Caco-2 (cell line): Measurements from ENCODE around the gene HCRTR1. TPM values are rescaled to one million over a fixed set of nuclear protein-coding genes. Genes with fewer than 3 reads are reported as not detected.

ENCODE experiments used
- BruUV-seq: library from RNA; stranded (reverse); fragments of 400-500 nt; replicated peaks from 2 replicates; lab custom pipeline; 2021; lab: Mats Ljungman, UMichigan
- CTCF ChIA-PET: fragments of 300-600 bp; sonication (Branson Sonifier 250); formaldehyde crosslinking; loops from one replicate; lab custom pipeline; 2022; ENCODE audit warnings: antibody characterized with exemption; lab: Charles Lee
- POLR2A ChIA-PET: fragments of 300-600 bp; sonication (Branson Sonifier 250); formaldehyde crosslinking; loops from one replicate; lab custom pipeline; 2022; ENCODE audit warnings: antibody characterized with exemption; lab: Charles Lee
- DNase-seq, 2 experiments: peaks; one replicate each; pipeline versions ENCODE4 v3.0.0 to v3.0.0-alpha.2; 2020 to 2022
- H3K27me3 ChIP-seq: replicated peaks from 2 replicates; pipeline ENCODE4 v1.6.0; 2011; ENCODE audit warnings: low read length; ENCODE audit not compliant: control insufficient read depth, insufficient read depth
- H3K36me3 ChIP-seq: 2 replicates; pipeline ENCODE4 v1.5.1; 2011; ENCODE audit warnings: low read length; ENCODE audit not compliant: control insufficient read depth, insufficient read depth
- H3K4me1 ChIP-seq: fragments of 250-450 bp; sonication (Bioruptor Pico); 2 replicates; pipeline ENCODE4 v1.5.1; 2020; ENCODE audit warnings: mild to moderate bottlenecking
- H3K4me3 ChIP-seq: 2 replicates; pipeline ENCODE4 v1.5.1; 2011; ENCODE audit warnings: low read depth, mild to moderate bottlenecking, control low read depth, low read length
- H3K9me3 ChIP-seq: fragments of 250-450 bp; sonication (Bioruptor Pico); 2 replicates; pipeline ENCODE4 v1.5.1; 2020; ENCODE audit warnings: mild to moderate bottlenecking, moderate library complexity
- H3K27ac Mint-ChIP-seq: one replicate; pipeline ENCODE4 v1.8.0; 2022; ENCODE audit warnings: mixed read lengths; ENCODE audit not compliant: unreplicated experiment
- H3K27me3 Mint-ChIP-seq: one replicate; pipeline ENCODE4 v1.8.0; 2022; ENCODE audit warnings: mixed read lengths; ENCODE audit not compliant: insufficient read depth, unreplicated experiment
- H3K36me3 Mint-ChIP-seq: one replicate; pipeline ENCODE4 v1.8.0; 2022; ENCODE audit warnings: mild to moderate bottlenecking, mixed read lengths; ENCODE audit not compliant: insufficient read depth, unreplicated experiment
- H3K4me1 Mint-ChIP-seq: one replicate; pipeline ENCODE4 v1.8.0; 2022; ENCODE audit warnings: low read depth, mixed read lengths; ENCODE audit not compliant: unreplicated experiment
- H3K4me3 Mint-ChIP-seq: one replicate; pipeline ENCODE4 v1.8.0; 2022; ENCODE audit warnings: mild to moderate bottlenecking, moderate library complexity, mixed read lengths; ENCODE audit not compliant: unreplicated experiment
- H3K9me3 Mint-ChIP-seq: one replicate; pipeline ENCODE4 v1.8.0; 2022; ENCODE audit warnings: mixed read lengths; ENCODE audit not compliant: unreplicated experiment
- CTCF ChIP-seq, 2 experiments: fragments of 200-600 bp in 1 of 2; IDR thresholded peaks; 1 replicate in 1 of 2; 2 replicates in 1 of 2; pipeline versions ENCODE4 v1.5.1 to v1.8.0; 2011 to 2022; ENCODE audit warnings: antibody characterized with exemption in 1 of 2, control low read depth in 1 of 2, inconsistent platforms in 1 of 2, low read depth in 1 of 2, low read length in 1 of 2, mild to moderate bottlenecking in 1 of 2, moderate library complexity in 1 of 2; ENCODE audit not compliant: insufficient read depth in 1 of 2, severe bottlenecking in 1 of 2, unreplicated experiment in 1 of 2
- intact Hi-C: fragments of 100-400 bp; cut with micrococcal nuclease; formaldehyde crosslinking; loops from one replicate; pipeline ENCODE4 v1.10.0; 2022; ENCODE audit not compliant: unreplicated experiment
- total RNA-seq: library from RNA; stranded (reverse); gene quantifications from 2 replicates; pipeline ENCODE4 v1.2.3, GENCODE V29; 2022

HCRTR1 gene
- total RNA-seq, 1 experiment from 2014 or later: not detected

GRCh38 chr1:31615414-31615813 is 2.1 kb upstream of the HCRTR1 start:
- Mint-ChIP-seq H3K9me3 (no peaks in the 10 kb centered on the region), H3K27me3 (no peaks in the 10 kb centered on the region), H3K4me1 (peaks cover 5% of the 10 kb centered on the region), H3K36me3 (no peaks in the 10 kb centered on the region), H3K27ac (no peak overlapping the region), H3K4me3 (no peak overlapping the region)
- DNase-seq: no peak
- Histone ChIP-seq H3K4me1 (no peaks in the 10 kb centered on the region), H3K4me3 (no peak overlapping the region), H3K9me3 (no peaks in the 10 kb centered on the region), H3K36me3 (no peaks in the 10 kb centered on the region), H3K27me3 (no peaks in the 10 kb centered on the region)
- intact Hi-C loops: no loop called here
- BruUV-seq: no TSS peak
- ChIA-PET CTCF (no interaction called here), POLR2A (no interaction called here)
- TF ChIP-seq CTCF (IDR thresholded peaks at IDR 0.05; ENCODE audit: insufficient read depth in 1 of 2, low read depth in 1 of 2, low read length in 1 of 2, severe bottlenecking in 1 of 2, unreplicated experiment in 1 of 2): no peak

GRCh38 chr1:31615939-31616338 is 1.6 kb upstream of the HCRTR1 start:
- no peak for DNase-seq
- no peaks in the 10 kb centered on the region for H3K9me3 ChIP-seq
- H3K4me3 ChIP-seq: no peak overlapping the region
- H3K36me3 Mint-ChIP-seq: no peaks in the 10 kb centered on the region
- ChIA-PET POLR2A (no interaction called here), CTCF (no interaction called here)
- H3K27ac Mint-ChIP-seq: no peak overlapping the region
- H3K4me1 ChIP-seq: no peaks in the 10 kb centered on the region
- H3K4me3 Mint-ChIP-seq: no peak overlapping the region
- no TSS peak for BruUV-seq
- H3K36me3 ChIP-seq: no peaks in the 10 kb centered on the region
- no peaks in the 10 kb centered on the region for H3K27me3 ChIP-seq
- intact Hi-C loops: no loop called here
- no peaks in the 10 kb centered on the region for H3K9me3 Mint-ChIP-seq
- no peaks in the 10 kb centered on the region for H3K27me3 Mint-ChIP-seq
- no peak for TF ChIP-seq CTCF (IDR thresholded peaks at IDR 0.05; ENCODE audit: insufficient read depth in 1 of 2, low read depth in 1 of 2, low read length in 1 of 2, severe bottlenecking in 1 of 2, unreplicated experiment in 1 of 2)
- H3K4me1 Mint-ChIP-seq: peaks cover 5% of the 10 kb centered on the region

GRCh38 chr1:31617916-31618746 is 642 bp downstream of the HCRTR1 start:
- peak overlapping the region; percentile 59 for H3K4me3 ChIP-seq
- peak in 1 of 2 experiments; percentile 62 for DNase-seq
- Mint-ChIP-seq H3K27ac (no peak overlapping the region), H3K27me3 (no peaks in the 10 kb centered on the region), H3K4me3 (peak overlapping the region; percentile 87), H3K36me3 (no peaks in the 10 kb centered on the region), H3K4me1 (peaks cover 5% of the 10 kb centered on the region), H3K9me3 (no peaks in the 10 kb centered on the region)
- ChIA-PET POLR2A (no interaction called here), CTCF (interaction anchor here (0.9 to 1.0 kb wide), 4 partner anchors 12 to 148 kb away, joined by 3 to 8 read pairs (median 3); partner anchors contain the start of gene PEF1)
- BruUV-seq: no TSS peak
- intact Hi-C loops: no loop called here
- TF ChIP-seq CTCF (IDR thresholded peaks at IDR 0.05; ENCODE audit: insufficient read depth in 1 of 2, low read depth in 1 of 2, low read length in 1 of 2, severe bottlenecking in 1 of 2, unreplicated experiment in 1 of 2): peak; percentile 71 to 82
- no peaks in the 10 kb centered on the region for H3K27me3 ChIP-seq
- H3K36me3 ChIP-seq: no peaks in the 10 kb centered on the region
- no peaks in the 10 kb centered on the region for H3K9me3 ChIP-seq
- no peaks in the 10 kb centered on the region for H3K4me1 ChIP-seq
